GM21576 (cell line): ENCODE results near the gene PGBD5.

Experiments
- ATAC-seq: cut with Tn5 transposase; IDR thresholded peaks from one replicate; pipeline ENCODE4 v1.9.1; 2021; ENCODE audit warnings: mild to moderate bottlenecking, moderate library complexity; ENCODE audit not compliant: unreplicated experiment

Gene PGBD5

GRCh38 chr1:230283678-230284077 is 142.5 kb downstream of the PGBD5 start:
- no peak for ATAC-seq

DNA sequence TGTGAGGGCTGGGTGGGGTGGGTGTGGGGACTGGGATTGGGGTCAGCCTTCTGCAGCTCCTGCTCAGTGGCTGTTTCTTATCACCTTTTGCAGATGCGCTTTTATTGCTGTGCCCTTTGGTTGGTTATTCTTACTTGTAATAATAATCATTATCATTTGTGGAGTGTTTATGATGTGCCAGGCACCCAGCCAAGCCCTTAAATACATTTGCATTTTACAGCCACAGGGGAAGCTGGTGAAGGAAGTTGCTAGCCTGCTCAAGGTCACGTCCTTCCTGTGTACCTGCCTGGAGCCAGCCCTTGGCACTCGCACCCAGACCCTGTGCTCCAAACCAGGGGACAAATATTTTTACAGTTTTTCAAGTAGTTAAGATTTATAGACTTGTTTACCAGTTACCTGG is 144.0 kb downstream of the PGBD5 start:
- peak; percentile 55 for ATAC-seq

DNA sequence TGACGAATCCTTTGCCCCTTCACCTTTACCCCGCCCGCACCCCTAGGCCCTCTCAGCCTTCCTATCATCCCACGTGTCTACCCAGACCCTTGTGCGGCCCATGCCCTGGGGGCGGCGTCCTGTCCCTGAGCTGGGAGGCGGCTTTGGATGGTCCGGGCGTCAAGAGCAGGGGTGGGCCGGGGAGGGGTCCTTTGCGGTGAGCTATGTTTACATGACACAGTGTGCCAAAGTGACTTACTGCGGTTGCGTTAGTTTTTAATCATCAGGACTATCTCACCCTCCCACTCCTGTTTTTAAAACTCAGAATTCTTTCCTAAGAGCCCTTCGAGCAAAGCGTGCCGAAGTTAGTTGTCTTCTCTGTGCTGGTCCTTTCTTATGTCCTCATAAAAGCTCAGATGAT is 144.6 kb downstream of the PGBD5 start:
- ATAC-seq, result no peak

DNA sequence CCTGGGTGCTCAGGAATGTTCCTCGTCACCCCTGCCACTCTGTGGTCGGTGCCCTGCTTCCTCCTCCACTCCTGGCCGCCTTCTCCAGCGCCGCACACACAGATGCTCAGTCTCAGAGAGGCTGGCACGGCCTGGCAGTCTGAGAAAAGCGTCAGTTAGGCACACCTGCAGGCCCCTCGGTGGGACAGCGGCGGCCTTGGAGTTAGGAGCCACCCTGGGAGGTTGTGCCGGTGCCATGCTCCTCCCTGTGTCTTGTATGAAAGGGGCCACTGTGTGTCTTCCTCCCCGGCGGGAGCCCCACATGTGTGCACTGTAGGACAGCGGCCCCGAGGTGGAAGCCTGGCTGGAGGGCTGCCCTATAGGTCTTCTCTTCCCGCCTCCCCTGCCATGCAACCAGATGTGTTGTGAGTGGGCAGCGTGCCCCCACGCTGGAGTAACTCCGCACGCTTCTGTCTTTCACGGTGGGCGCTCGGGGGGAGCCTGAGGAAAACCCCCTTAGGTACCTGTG is 145.2 kb downstream of the PGBD5 start:
- ATAC-seq, result no peak

DNA sequence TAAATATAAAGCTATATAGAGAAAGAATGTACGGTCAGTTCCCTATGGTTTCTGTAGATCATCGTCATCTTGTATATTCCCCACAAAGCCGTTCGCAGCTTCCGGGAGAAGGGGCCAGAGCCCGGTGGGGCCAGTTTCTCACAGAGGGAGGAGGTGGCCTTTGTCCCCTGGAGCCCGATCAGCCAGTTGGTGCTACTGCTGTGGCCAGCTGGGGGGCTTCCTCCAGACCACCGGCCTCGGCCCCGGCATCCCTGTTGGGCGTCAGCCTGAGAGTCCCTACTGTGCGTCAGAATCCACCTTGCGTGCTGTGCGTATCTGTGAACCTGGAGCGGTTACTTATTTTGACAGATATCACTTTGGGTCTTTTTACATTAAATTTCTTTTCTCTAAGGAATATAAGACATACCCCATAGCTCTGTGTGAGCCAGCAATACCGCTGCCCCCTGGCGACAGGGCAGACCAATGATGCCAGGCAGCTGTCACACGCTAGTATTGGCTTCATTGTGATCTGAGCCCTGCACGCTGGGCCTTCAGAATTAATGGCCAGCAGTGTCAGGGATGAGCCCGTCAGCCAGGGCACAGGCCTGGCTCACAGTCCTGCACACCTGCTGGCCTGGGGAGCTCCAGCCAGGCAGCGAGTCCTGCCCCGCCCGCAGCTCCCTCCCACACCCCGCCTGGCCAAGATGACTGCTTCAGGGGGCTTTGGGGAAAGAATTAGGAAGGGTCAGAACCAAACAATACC is 145.9 kb downstream of the PGBD5 start:
- no peak for ATAC-seq

- ATAC-seq, result no peak
Observed at GRCh38 chr1:230279583-230279945, 146.6 kb downstream of the PGBD5 start.

DNA sequence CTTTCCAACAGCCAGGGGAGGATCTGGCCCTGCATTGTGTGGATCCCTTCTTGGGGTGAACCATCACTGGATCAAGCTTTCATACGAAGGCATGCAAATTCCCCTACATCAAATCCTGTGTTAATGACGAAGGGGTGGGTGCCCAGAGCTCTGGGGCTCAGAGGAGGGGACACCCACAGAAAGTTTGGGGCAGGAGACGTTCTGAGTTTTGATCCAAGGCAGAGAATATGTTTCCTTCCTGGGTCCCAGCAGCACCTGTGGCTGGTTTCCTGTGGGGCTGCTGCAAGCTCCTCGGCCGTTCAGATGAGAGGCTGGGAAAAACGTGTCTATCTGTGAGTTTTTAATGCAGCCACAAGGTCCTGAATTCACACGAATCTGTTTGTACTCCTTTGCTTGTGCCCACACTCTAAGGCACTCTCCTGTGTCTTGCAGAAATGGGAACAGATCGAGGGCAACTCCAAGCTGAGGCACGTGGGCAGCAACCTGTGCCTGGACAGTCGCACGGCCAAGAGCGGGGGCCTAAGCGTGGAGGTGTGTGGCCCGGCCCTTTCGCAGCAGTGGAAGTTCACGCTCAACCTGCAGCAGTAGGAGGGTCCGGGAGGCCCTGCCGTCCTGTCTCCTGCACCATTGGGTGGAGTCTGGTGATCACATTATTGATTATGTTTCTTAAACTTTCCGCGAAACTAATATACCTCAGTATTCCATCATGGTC is 147.1 kb downstream of the PGBD5 start:
- no peak for ATAC-seq

- no peak for ATAC-seq
Observed at GRCh38 chr1:230278376-230278775, 147.8 kb downstream of the PGBD5 start.

DNA sequence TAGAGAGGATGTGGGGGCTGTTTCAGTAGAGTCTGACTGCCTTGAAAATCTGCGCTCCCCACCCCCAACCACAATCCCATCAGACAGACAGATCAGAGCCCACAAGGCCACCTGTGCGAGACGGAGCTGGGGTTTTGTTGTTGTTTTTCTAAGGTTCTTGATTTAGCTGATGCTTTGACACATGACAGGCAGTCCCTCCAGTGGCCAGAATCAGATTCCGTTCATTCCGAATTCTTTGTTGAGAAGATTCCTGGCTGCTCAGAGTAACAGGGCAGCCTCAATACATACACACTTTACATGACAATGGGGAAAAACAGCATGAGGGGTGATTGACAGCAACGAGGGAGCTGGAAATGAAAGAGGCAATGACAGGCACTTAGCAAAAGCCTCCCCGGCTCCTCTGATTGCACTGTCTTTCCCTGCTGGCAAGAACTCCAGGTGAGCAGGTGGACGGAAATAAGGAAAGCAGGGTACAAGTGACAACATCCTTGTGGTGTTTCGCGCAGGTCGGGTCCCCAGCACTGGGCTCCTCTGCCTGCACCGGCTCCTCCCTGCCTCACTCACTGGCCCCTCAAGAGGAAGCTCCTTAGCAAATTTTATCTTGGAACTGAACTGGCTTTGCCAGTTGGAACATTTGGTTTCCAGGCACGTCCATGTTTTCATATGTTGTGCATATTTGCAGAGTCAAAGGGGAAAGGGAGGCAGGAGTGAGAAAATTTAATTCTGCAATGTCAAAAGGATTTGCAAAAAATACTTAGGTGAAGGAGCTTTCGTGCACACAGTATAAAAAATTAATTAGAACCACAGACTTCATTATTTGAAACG is 148.7 kb downstream of the PGBD5 start:
- ATAC-seq, result peak; percentile 49

- ATAC-seq, result no peak
Observed at GRCh38 chr1:230276401-230276800, 149.7 kb downstream of the PGBD5 start.

DNA sequence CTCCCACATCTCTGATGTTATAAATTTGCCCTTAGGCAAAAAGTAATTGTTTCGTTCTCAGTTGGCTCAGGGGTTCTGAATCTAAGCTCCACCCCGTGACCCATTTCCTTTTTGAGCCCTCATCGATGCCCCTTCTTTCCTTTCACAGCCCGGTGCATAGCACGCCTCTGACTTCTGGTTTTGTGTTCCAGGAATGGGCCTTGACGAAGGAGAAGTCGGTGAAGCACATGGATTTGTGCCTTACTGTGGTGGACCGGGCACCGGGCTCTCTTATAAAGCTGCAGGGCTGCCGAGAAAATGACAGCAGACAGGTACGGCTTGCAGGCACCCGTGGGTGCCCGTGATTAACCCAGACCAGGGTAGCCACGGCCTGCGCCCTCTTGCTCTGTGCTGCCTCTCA is 151.9 kb downstream of the PGBD5 start:
- ATAC-seq, result no peak

DNA sequence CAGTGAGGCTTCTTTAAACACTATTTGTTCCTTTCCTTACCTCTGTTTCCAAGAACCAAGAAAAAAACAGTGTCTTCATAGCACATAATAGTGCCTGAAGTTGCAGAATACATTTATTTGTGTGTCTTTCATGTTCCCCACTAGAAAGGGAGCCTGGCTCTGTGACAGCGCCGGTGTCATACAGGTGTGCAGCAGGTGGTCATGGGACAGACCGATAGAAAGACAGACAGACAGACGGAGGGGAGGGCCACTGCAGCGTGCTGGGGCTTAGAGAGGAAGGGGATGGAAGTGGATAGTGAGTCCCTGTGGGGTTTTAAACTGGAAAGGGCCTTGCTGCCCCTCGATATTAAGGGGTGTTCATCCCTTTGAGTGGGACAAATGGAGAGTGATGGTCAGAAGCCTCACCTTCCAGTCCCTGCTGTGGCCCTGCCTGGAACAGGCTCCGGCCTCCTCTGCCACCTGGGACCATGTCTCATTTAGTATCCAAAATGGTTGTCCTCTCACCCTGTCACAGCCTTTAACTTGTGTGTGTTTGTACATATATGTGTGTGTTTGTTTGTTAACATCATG is 152.9 kb downstream of the PGBD5 start:
- ATAC-seq, result no peak

DNA sequence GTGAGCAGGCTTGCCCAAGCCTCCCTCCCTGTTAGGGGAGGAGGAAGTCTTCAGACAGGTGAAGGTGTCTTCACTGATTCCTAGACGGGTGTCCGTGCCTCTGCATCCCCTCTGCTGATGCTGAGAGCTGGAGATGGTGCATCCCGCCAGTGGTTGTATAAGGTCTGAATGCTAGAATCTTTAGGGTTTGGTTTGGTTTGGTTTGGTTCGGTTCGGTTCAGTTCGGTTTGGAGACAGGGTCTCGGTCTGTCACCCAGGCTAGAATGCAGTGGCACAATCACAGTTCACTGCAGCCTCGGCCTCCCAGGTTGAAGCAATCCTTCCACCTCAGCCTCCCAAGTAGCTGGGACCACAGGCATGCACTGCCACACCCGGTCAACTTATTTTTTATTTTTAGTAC is 153.6 kb downstream of the PGBD5 start:
- no peak for ATAC-seq

DNA sequence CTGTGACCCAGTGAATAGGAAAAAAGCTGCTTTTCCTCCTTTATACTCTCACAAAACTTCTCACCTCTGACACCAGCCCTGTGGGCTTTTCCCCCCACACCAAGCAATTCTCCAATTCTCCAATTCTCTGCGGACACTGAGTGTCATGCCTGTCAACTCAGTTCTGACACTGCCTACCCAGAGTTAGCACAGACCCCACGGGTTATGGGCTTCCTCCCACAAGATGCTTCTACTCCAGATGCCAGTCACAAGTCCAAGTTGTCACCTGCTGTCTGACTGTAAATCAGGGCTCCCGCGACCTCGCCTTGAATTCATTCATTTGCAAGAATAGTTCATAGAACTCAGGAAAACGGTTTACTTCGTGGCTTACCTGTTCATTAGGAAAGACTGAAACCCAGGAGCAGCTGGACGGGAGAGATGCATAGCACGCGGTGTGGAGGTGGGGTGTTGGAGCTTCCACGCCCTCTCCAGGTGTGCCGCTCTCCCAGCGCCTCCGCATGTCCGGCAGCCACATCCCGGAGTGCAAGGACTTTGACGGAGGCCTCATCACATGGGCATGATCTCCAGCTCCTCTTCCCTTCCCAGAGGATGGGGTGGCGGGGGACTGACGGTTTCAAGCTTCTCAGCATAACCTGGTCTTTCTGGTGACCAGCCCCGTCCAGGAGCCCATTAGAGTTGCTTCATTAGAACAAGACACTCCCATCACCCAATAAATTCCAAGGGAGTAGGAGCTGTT is 154.7 kb downstream of the PGBD5 start:
- no peak for ATAC-seq

DNA sequence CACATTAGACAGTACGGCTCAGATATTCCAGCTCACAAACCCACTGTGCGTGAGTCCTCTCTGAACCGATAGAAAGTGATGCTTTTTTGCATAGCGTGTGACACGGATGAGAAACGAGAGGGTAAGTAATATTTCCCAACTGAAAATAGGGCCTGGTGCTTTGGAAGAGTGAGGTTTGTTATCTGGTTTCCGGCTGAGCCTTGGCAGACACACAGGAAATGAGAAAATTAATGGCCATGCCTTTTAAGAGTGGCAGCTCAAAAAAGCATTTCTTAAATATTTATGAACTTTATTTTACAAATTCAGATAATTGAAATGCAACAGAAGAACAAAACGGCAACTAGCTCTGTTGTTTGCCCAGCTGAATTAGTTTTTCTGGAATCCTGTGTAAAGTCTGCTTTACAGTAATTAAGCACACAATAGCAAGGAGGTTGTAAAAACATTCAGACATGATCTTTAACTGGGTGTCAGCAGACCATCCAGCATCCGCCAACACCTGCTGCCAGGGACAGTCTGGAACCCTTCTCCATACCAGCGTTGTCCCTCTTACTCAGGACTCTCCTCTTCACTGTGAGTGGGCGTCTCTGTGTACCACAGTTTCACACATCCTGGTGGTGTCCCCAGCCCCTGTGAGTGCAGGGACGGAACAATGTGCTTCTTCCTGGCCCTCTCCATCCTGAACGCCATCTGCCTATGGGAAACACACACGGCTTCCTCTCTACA is 155.4 kb downstream of the PGBD5 start:
- ATAC-seq, result peak; percentile 63

DNA sequence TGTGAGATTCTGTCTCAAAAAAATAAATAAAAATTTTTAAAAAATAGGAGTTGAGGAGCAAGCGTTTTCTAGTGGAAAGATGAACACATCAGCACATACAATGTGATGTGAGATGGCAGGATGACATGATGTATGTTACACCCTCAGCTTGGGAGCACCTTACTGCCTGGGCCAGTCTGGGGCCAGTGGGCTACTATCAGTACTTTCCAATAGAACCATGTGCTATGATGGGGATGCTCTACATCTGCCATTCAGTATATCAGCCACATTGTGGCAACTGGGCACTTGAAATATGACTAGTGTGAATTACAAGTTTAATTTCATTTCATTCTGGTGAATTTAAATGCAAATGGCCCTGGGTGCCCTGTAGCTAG is 156.0 kb downstream of the PGBD5 start:
- peak; percentile 8 for ATAC-seq

DNA sequence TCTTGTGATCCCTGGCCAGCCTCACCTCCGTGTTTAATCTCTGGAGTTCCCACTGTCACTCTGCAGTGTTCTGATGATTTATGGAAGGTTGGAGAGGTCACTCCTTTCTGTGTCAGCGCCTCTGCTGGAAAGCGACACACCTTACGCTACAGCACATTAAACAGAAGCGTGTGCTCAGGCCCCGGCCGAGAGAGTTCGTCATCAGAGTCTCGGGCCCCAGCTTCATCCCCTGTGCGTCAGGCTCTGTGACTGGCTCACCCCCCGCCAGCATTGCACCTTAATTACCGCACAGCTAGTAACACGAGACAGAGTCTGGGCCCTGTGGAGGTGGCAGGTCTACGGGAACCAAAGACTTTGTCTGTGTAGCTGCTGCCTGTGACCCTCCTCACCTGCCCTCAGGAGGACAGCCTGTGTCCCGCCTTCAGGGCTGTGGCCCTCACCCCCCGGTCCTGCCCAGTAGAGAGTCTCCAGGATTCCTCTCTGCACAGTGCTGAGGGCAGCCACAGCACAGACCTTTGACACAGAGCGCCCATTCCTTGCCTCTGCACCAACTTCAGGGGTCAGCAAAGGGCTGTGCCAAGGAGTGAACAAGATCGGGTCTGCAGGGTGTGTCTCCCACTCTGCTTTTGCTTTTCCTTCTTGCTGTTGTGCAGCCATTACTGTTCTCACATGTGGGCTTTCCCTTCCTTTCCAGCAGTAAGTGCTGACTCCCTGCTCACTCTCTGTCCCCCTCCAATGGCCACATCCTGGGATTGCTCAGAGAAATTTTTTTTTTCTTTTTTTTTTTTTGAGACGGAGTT is 157.6 kb downstream of the PGBD5 start:
- ATAC-seq, result no peak

GRCh38 chr1:230267338-230268065 is 158.6 kb downstream of the PGBD5 start:
- ATAC-seq, result no peak
